Hypothalamus (tissue), 51 donors: ENCODE results near the gene ATR.
"Not testable (repeated sequence)": the region's sequence is repeated elsewhere in the genome, so short reads cannot be mapped to it uniquely, and the experiment has no call there.

Source experiments
- DNase-seq, 51 donors: peaks; one replicate each; lab custom pipeline; 2025; lab: John Stamatoyannopoulos, UW

ATR gene

DNA sequence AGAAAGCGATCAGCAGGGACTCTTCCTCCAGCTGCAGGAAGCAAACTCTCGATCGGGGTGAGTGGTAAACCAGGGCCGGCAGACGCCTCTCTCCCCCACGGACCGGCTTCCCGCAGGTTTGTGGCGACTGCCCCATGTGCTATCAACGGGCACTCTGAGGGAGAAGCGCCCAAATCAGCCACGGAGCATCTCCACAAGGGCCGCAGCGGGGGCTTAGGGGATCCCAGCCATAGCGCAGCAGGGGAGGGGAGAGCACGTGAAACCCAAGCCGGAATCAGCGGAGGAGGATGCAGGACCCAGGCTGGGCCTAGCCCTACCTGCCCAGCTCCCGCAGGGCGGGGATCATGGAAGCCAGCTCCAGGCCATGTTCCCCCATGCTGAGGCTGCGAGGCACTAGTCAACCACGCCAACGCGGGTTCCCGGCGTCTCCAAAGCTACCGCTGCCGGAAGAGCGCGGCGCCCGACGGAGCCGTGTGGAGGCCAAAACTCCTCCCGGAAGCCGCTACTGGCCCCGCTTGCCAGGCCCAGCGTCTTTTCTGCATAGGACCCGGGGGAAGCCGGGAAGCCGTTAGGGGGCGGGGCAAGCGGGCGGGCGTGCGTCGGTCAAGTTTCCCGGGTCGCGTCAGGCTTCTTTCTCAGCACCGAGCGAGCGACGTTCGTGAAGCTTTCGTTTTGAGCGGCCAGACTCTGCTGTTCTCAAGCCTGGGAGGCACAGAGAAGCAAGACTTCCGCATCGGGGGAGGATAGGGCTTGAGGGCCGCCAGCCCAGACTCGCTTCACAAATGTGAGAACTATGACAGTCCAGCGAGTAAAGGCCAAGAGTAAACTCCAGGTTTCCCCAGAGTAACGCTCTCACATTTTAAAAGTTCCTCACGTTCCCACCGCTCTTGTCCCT is at the start of gene ATR:
Gene ATR, minus strand, starts transcription at position 405 of the 895 bp plus-strand sequence. Its CDS starts 29 bp downstream, at position 376.
- peak; percentile 50 to 96 (median 90) for DNase-seq

DNA sequence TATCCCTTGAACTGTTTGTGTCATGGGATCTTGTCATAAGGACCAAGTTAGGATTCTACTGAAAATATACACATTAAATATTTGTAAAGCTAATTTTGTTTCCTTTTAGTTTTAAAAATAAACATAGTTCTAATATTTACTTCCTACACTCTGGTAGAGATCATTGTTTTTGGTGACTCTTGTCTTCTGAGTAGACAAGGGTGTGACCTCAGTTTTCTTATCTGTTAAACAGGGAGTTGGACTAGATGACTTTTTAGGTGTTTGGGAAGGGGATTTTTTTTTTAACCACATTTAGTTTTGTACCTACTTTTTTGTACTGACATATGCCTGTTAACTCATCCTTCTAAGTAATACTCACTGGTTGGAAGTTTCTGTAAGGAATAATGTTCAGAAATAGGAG is 48.4 kb upstream of the ATR start:
- no peak for DNase-seq

DNA sequence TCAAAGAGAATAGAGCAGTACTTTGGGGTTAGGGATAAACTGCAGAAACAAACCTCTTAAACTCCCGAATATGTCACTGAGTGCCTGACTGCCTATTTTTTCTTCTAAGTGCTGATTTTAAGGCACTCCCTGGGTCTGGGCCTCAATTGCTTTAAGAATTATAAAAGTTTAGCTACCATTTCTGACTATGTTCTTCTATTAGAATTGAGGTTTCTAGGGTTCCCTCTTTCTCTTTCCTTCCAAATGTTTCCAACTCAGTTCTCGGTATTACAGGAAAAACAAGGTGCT is 46.6 kb upstream of the ATR start:
- no peak for DNase-seq

DNA sequence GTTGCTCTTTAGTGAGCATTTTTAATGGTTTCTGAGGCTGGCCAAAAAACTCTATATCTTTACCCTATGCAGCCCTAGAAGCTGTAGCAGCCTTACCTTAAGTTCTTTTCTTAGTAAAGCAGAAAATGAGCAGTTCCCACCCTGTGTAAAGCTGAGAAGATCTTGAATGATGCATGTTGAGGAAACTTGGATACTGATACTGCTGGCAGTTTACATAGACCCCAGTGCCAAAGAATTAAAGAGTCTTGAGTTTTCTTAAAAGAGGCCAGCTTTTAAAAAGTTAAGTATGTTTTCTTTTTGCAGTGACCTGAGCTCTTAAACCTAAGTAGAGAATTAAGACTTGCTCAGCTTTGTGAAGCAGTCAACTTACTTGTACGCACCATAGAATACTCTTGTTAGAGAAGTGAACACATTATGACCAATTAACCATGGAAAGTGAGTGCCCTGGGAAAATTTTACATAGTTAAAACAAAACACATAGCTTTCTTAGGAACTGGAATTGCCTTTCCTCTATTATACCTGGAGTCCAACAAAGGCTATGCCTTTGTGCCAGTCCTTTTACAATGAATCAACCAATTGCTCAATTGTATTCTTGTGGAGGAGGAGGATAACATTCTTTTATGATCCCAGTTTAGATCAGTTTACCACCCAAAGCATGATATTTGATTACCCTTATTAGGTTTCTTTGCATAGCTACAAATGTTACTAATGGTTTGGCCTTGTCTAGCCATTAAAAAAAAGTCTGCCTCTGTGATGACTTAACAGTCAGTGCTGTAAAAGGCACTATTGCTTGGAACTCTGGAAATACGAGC is 46.0 kb upstream of the ATR start:
- DNase-seq = no peak

DNA sequence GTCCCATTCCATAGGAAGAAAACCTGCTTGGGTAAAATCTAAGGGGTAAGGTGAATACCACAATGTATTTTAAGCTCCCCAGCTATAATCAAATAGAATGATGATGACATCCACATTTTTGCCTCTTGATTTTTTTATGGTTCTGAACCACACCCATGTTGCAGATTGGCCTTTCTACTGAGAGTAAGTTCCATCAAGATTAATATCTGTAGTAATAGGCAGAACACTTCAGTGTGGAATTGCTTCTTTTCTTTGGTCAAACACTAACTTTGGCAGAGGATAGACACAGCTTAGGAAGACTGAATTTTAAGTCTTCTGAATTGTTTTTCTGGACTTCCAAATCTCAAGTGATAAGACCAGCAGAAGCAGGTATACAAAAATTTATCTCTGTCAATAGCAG is 44.7 kb upstream of the ATR start:
- DNase-seq = no peak

DNA sequence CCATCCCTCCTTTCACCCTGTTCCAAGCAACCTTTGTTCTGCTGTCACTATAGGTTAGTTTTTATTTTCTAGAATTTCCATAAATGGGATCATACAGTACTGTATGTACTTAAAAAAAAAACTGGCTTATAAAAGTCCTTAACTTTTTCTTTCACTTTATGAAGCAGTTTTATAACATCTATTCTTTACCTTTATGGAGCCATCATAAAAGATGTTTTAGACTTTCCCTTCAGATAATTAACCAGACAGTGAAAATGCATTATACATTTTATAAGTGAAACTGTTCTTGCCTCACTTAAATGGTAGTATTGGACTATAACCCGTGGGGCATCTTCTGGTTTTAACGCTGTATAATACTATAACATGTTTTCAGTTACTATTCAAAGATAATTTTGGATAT is 43.9 kb upstream of the ATR start:
- DNase-seq = no peak

DNA sequence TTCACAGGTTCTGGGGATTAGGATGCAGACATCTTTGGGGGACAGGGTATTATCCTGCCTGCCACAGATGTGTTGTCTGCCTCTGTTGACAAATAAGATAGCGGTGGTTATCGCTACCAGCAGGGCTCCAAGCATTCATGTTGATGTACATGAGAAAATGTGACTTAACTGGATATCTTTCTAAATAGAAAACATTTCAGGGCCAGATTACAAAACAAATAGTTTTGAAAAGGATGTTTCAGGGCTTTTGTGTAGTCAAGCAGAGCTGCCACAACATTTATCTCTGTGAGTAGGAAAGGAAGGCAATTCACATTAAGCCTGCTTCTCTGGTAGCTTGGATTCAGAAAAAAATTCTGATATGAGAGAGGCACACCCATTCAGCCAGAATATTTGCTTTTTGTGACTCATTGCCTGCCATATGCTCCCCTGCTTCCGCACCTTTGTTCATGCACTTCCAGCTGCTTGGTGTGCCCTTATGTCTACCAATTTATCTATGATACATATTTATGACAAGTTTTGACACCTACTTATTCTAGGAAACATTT is 40.5 kb upstream of the ATR start:
- no peak for DNase-seq

DNA sequence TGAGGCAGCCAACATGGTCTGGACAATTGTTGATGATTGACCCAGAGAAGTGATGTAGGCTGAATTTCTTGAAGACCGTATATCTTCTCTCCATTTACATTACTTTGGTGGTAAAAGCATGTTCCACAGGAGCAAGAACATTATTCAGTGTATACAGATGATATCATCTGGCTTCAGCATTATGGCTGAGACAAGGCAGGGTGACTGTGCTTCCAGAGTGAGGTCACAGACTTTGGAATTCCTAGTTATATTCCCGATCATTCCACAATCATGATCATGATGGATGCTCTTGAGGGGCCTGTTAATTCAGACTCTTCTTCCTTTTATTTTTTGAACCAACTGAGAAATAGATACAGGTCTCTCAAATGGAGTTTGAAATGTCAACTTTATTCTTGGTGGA is 36.6 kb upstream of the ATR start:
- DNase-seq = no peak

DNA sequence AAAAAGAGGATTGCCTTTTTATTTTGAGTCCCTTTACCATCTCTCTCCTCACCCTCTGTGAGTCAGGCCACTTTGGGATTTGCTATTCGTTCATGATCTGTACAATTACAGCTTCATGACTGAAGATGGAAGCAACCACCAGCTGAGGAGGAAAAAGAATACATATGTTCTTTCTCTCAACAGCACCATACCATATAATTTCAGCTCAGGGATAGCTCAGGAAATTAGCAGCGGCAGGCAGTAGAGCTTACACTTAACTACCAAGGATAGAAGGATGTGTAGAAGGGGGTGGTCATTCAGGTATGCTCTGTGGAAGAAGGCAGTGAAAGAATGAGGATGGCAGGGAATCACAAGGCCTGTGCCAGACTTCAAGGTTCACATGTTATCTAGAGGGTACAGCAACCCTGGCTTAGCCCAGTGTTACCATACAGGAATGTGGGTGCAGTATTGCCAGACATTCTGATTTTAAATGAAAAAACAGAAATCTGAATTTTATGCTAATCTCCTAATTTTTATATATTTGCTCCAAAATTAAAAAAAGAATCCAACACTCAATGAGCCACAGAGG is 35.6 kb upstream of the ATR start:
- no peak for DNase-seq

DNA sequence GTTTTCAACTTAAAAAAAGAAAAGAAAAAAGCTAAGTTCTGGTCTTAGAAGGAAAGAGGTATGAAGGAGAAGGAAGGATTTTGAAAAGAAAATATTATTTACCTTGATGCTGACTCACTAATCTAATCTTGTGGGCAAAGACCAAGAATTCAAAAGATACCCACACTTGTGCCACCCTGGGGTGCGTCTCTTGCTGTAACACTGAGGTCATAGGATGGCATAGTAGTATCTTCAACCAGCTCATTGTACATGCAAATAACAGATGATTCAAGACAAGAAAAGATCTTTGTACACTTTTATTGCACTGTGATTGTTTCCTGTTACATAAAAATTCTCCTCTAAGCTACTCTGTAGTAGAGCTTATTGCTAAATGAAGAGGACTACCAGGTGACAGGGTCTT is 35.0 kb upstream of the ATR start:
- DNase-seq = no peak

DNA sequence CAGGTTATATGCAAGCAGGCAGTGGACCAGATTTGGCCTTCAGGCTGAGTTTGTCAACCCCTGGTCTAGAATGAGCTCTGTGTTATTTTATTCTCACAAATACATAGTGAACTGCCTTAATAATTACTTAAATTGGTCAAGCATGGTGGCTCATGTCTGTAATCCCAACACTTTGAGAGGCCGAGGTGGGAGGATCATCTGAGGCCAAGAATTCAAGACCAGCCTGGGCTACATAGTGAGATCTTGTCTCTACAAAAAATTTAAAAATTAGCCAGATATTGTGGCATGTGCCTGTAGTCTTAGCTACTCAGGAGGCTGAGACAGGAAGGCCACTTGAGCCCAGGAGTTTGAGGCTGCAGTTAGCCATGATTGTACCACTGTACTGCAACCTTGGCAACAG is 32.7 kb upstream of the ATR start:
- no peak for DNase-seq

DNA sequence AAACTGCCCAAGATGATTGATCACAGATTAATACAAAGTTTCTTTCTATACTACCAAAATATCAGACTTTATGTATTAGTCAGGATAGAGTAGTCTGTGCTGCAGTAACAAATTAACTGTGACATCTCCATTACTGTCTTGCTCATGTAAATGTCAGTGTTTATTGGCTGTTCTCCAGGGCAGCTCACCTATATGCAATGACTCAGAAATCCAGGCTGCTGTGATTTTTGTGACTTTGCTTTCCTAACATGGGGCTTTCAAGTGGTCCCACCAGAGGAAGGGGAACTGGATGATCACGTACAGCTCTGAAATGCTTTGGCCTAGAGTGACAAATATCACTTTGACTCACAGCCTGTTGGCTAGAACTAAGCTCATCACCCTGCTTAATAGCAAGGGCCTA is 30.6 kb upstream of the ATR start:
- no peak for DNase-seq

DNA sequence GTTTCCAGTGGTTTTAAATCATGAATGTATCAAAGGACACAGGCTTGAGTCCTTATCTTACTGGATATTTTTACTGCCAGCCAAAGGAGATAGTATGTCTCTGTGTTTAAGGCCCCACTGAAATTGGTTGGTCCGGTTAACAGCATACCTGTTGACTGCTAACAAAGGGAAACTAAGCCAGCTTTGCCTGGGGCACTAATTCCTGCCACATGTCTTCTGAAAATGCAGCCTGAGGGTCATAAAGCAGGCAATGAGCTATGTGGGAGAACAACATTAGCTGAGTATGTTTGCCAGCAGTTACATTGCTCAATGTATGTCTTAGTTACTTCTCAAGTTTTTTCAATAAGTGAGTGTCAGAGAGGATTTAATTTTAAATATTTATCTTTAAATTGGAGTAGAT is 30.1 kb upstream of the ATR start:
- DNase-seq = no peak

DNA sequence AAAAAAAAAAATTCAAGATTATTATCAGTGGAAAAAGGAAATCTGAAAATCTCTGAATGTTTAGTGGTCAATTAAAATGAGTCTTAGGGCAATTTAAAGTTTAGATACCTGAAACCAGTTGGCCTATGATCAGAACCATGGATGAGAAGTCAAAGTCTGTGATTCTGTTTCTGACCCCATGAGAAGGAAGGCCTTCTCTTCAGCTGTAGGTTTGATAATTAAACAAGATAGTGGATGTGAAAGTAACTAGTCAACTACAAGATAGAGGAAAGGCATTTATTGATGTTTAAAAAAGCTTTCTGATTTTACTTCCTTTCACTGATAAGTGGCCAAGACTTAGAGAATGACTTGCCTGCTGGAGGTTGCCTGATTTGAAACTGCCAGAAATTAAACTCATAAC is 26.4 kb upstream of the ATR start:
- DNase-seq = no peak

DNA sequence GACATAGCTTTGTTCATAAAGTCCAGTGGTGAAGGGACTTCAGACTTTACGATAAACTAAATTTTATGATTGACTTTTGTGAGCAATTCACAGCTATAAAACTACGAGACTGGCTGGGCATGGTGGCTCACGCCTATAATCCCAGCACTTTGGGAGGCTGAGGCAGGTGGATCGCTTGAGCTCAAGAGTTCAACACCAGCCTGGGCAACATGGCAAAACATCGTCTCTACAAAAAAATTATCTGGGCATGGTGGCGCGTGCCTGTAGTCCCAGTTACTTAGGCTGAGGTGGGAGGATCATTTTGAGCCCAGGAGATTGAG is 24.8 kb upstream of the ATR start:
- not testable (repeated sequence) for DNase-seq

DNA sequence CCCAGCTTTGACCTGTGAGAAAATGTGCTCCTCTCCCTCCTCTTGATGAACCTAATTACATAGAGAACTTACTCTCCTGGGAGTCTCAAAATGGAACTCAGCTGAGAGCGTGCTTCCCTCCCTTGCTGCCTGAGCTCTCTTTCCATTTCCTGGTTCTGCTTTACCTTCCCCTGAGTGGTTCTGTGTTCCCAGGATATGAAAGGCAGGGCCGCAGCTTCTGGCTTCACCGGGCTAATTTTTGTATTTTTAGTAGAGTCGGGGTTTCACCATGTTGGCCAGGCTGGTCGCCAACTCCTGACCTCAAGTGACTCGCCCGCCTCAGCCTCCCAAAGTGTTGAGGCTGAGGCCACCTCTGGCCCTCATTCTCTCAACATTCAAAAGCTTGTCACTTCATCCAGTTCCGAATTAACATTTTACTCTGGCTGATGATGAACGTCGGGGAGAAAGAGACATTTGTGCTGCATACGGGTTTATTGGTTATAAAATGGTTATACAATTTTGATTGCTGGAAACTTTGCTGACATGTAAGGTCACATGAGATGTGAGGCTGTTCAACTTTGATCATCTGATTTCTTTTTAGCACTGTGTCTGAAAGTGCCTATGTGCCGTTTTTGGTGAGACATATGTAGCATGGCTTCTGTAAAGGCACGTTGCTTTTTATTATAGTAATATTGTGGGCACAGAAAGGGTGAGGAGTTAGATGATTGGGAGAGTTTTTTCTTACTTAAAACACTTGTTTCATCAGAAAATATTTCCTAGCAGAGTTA is 24.3 kb upstream of the ATR start:
- no peak for DNase-seq

DNA sequence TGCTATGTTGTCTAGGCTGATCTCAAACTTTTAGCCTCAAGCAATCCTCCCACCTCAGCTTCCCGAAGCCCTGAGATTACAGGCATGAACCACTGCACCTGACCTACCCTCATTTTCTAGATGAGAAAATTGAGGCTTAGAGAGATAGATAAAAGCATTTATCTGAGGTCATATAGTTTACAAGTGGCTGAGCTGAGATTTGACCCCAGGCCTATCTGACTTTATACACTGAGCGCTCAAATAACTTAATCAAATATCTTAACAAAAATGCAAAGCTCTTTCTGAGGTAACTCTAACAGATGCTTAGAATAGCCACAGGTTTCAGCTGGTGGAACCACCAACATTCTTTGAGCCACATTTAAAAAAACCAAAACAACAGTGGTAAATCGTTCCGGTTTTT is 23.2 kb upstream of the ATR start:
- no peak for DNase-seq

DNA sequence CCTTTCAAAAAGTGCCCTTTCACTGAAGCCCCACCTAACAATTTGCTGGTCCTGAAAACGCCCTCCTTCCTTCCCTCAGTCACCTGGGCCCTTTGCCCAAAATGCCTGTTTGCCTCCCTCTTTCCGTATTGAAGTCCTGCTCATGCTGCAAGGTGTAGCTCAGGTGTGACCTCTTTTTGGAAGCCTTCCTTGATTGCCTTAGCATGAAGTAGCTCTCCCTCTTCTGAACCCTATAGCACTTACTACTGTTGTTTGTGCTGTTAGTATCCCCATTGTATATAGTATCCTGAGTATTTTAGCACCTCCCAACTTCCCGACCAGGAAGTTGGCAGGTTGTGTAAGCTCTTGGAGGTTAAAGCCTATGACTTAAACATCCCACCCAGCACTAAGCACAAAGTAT is 19.4 kb upstream of the ATR start:
- no peak for DNase-seq

DNA sequence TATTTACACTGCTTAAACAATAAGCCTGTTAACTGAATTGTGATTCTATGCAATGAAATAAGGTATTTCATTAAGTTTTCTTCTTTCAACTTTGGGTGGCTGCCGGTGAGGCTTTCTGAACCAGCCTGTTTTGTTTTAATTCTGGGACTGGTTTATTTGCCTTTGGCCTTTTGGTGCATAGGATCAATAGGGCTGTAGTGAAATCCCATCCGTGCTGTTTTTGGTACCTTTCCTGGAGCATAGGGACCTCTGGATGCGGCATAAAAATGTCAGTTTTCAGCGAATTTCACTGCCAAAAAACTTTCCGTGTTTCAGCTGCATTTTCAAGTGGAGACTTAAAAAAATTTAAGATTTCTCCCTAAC is 18.2 kb upstream of the ATR start:
- DNase-seq = no peak

DNA sequence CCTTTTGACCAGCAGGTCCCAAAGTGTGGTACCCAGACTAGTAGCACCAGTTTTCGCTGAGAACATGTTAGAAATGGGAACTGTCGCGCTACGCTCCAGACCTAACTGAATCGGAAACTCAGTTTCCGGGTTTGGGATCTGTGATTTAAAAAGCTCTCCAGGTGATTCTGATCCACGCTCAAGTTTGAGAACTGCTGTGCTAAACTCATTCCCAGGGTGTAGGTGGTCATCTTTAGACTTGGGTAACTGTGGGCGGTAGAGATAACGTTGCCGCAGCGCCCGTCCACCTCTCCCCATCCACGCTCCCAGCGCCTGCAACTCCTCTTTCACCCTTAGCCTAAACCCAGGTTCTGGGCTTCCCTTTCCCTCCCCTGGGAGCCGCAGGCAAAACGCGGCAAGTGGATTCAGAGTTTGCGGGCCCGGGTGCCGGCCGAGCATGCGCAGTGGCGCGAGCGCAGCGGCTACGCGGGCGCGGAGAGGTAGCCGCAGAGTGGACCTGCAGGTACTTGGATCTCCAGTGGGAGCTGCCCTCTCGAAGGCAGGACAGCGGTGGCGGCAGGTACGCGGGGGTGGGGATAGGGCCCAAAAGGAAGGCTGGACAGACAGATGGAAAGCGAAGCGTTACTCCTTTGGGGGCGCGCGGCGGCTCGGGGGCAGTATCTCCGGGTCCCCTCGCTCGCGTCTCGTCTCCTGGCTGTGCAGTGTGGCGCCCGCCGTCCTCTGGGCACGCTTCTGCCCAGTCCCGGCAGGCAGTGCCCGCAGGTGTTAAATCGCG is 17.6 kb upstream of the ATR start, which contains the start of gene PLS1:
Gene PLS1, plus strand, starts transcription at position 443 of the 775 bp plus-strand sequence. CDS start 67,845 bp downstream, outside the sequence.
- DNase-seq = peak; percentile 15 to 90 (median 68)
